ENCODE results near the gene CIAO2A. TPM values are rescaled to one million over a fixed set of nuclear protein-coding genes. Genes with fewer than 3 reads are reported as not detected.

The CIAO2A gene
- total RNA-seq, 1 experiment from 2014 or later: 74.4 TPM

GRCh38 chr15:64037966-64038365, 55.7 kb downstream of the CIAO2A start:
- Histone ChIP-seq H3K14ac (ENCODE audit: insufficient read depth, low read length) (no peak overlapping the region), H2BK15ac (ENCODE audit: low read depth, low read length) (no peak overlapping the region), H2BK120ac (ENCODE audit: low read depth, low read length, poor library complexity, severe bottlenecking) (no peak overlapping the region), H3K79me1 (ENCODE audit: insufficient read depth, low read depth, low read length, poor library complexity, severe bottlenecking) (no peaks in the 10 kb centered on the region), H3K4ac (ENCODE audit: low read depth, low read length) (no peak overlapping the region), H3K79me2 (ENCODE audit: insufficient read depth, low read length) (no peaks in the 10 kb centered on the region), H3K23me2 (ENCODE audit: insufficient read length, low read depth, low read length, poor library complexity, severe bottlenecking) (no peaks in the 10 kb centered on the region), H3K27ac (ENCODE audit: insufficient read length, low read depth, low read length) (no peak overlapping the region), H3K4me1 (ENCODE audit: insufficient read depth, low read length) (peaks cover 2% of the 10 kb centered on the region; the same call in 1 of the 2 replicates), H3K56ac (ENCODE audit: insufficient read length, low read depth, low read length) (no peak overlapping the region), H2AK5ac (ENCODE audit: insufficient read length, low read length) (no peak overlapping the region), H3K4me2 (ENCODE audit: insufficient read depth, insufficient read length, low read length) (no peak overlapping the region), H2BK12ac (ENCODE audit: insufficient read length, low read depth, low read length) (no peak overlapping the region), H3K27me3 (ENCODE audit: insufficient read depth, low read length) (no peaks in the 10 kb centered on the region; the same call in 1 of the 2 replicates), H3K9me3 (ENCODE audit: control insufficient read depth, low read depth, low read length) (no peaks in the 10 kb centered on the region), H4K20me1 (ENCODE audit: control insufficient read depth, insufficient read depth, insufficient read length) (no peaks in the 10 kb centered on the region), H3K18ac (ENCODE audit: insufficient read length, low read depth, low read length) (no peak overlapping the region), H4K8ac (replicated peaks; ENCODE audit: insufficient read length, low read depth, low read length) (no peak overlapping the region), H3K23ac (ENCODE audit: insufficient read length, low read depth, low read length) (no peak overlapping the region), H2BK5ac (ENCODE audit: insufficient read length, low read length) (no peak overlapping the region), H3K9ac (ENCODE audit: extremely low read depth, insufficient read length, low read length) (no peak overlapping the region), H2BK20ac (ENCODE audit: low read depth, low read length, poor library complexity, severe bottlenecking) (no peak overlapping the region), H4K5ac (ENCODE audit: insufficient read length, low read depth, low read length) (no peak overlapping the region), H4K91ac (ENCODE audit: insufficient read length, low read depth, low read length) (no peak overlapping the region), H3T11ph (ENCODE audit: low read length) (no peak overlapping the region), H2AFZ (ENCODE audit: low read length) (no peak overlapping the region)
- peaks cover 0 to 7% (median 0%) of the 10 kb centered on the region in 3 experiments; a peak in 1 of 7 replicates for H3K36me3 Mint-ChIP-seq (ENCODE audit: insufficient read depth in 1 of 3, low read depth in 3 of 3)
- no peaks in the 10 kb centered on the region; a peak in 2 of 5 replicates for H3K9me3 Mint-ChIP-seq
- peaks cover 12 to 22% of the 10 kb centered on the region in 2 experiments for H3K4me1 Mint-ChIP-seq
- DNase-seq: no peak
- TF ChIP-seq, protein P1, sequence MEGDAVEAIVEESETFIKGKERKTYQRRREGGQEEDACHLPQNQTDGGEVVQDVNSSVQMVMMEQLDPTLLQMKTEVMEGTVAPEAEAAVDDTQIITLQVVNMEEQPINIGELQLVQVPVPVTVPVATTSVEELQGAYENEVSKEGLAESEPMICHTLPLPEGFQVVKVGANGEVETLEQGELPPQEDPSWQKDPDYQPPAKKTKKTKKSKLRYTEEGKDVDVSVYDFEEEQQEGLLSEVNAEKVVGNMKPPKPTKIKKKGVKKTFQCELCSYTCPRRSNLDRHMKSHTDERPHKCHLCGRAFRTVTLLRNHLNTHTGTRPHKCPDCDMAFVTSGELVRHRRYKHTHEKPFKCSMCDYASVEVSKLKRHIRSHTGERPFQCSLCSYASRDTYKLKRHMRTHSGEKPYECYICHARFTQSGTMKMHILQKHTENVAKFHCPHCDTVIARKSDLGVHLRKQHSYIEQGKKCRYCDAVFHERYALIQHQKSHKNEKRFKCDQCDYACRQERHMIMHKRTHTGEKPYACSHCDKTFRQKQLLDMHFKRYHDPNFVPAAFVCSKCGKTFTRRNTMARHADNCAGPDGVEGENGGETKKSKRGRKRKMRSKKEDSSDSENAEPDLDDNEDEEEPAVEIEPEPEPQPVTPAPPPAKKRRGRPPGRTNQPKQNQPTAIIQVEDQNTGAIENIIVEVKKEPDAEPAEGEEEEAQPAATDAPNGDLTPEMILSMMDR (conservative IDR thresholded peaks at IDR 0.05): no peak
- WGBS (ENCODE audit: extremely low coverage, insufficient read length, low lambda C conversion rate): no CpG with 5 or more reads among the region's 2 CpGs
- no peak overlapping the region for H3K4me3 Mint-ChIP-seq
- H3K27ac Mint-ChIP-seq: peak overlapping the region in 1 of 3 experiments; percentile 10; a peak in 1 of 7 replicates
- no peaks in the 10 kb centered on the region; the same call in 1 of the 2 replicates for H3K27me3 Mint-ChIP-seq (ENCODE audit: low read depth)

Data from H9 (cell line).